Measurements from ENCODE around the gene VGLL2.

Gene VGLL2

GRCh38 chr6:117269638-117270054, 4.3 kb downstream of the VGLL2 start:
- Histone ChIP-seq H3F3A (ENCODE audit: insufficient read depth) (no peaks in the 10 kb centered on the region), H3K4me3 (ENCODE audit: insufficient read depth, low read length, poor library complexity, severe bottlenecking) (no peak overlapping the region), H3K9ac (ENCODE audit: low read length) (no peak overlapping the region), H3K27me3 (ENCODE audit: low read length) (no peaks in the 10 kb centered on the region), H3K79me2 (ENCODE audit: insufficient read depth, low read length) (no peaks in the 10 kb centered on the region), H2AFZ (ENCODE audit: low read depth, low read length, severe bottlenecking) (no peak overlapping the region), H3K9me3 (ENCODE audit: insufficient read depth, low read length) (no peaks in the 10 kb centered on the region), H3K36me3 (ENCODE audit: low read length) (no peaks in the 10 kb centered on the region), H3K27ac (ENCODE audit: low read depth, low read length) (no peak overlapping the region), H4K20me1 (ENCODE audit: low read depth, low read length) (no peaks in the 10 kb centered on the region), H3K9me2 (replicated peaks; ENCODE audit: insufficient read depth, low read length) (no peaks in the 10 kb centered on the region), H3K4me2 (ENCODE audit: low read depth, low read length, poor library complexity, severe bottlenecking) (no peak overlapping the region)
- no peak for TF ChIP-seq CTCF (IDR thresholded peaks at IDR 0.05; ENCODE audit: insufficient read depth, low read length, poor library complexity, severe bottlenecking)
- TF ChIP-seq EZH2phosphoT487 (conservative IDR thresholded peaks at IDR 0.05; ENCODE audit: low read length), result no peak

GRCh38 chr6:117270055-117270842, 4.9 kb downstream of the VGLL2 start:
- no peaks in the 10 kb centered on the region for H3K9me3 ChIP-seq (ENCODE audit: insufficient read depth, low read length)
- no peaks in the 10 kb centered on the region for H3K79me2 ChIP-seq (ENCODE audit: insufficient read depth, low read length)
- no peak overlapping the region for H3K27ac ChIP-seq (ENCODE audit: low read depth, low read length)
- H3K27me3 ChIP-seq (ENCODE audit: low read length), result no peaks in the 10 kb centered on the region
- no peak overlapping the region for H3K4me3 ChIP-seq (ENCODE audit: insufficient read depth, low read length, poor library complexity, severe bottlenecking)
- TF ChIP-seq CTCF (IDR thresholded peaks at IDR 0.05; ENCODE audit: insufficient read depth, low read length, poor library complexity, severe bottlenecking) (no peak), EZH2phosphoT487 (conservative IDR thresholded peaks at IDR 0.05; ENCODE audit: low read length) (no peak)
- no peaks in the 10 kb centered on the region for H4K20me1 ChIP-seq (ENCODE audit: low read depth, low read length)
- no peak overlapping the region for H2AFZ ChIP-seq (ENCODE audit: low read depth, low read length, severe bottlenecking)
- H3K9me2 ChIP-seq (replicated peaks; ENCODE audit: insufficient read depth, low read length), result no peaks in the 10 kb centered on the region
- no peaks in the 10 kb centered on the region for H3F3A ChIP-seq (ENCODE audit: insufficient read depth)
- no peaks in the 10 kb centered on the region for H3K36me3 ChIP-seq (ENCODE audit: low read length)
- H3K4me2 ChIP-seq (ENCODE audit: low read depth, low read length, poor library complexity, severe bottlenecking), result no peak overlapping the region
- H3K9ac ChIP-seq (ENCODE audit: low read length), result no peak overlapping the region

GRCh38 chr6:117270843-117271507, 5.6 kb downstream of the VGLL2 start:
- H3K9me2 ChIP-seq (replicated peaks; ENCODE audit: insufficient read depth, low read length), result no peaks in the 10 kb centered on the region
- H2AFZ ChIP-seq (ENCODE audit: low read depth, low read length, severe bottlenecking), result no peak overlapping the region
- TF ChIP-seq EZH2phosphoT487 (conservative IDR thresholded peaks at IDR 0.05; ENCODE audit: low read length), result no peak
- TF ChIP-seq CTCF (IDR thresholded peaks at IDR 0.05; ENCODE audit: insufficient read depth, low read length, poor library complexity, severe bottlenecking), result no peak
- no peaks in the 10 kb centered on the region for H3F3A ChIP-seq (ENCODE audit: insufficient read depth)
- H3K27ac ChIP-seq (ENCODE audit: low read depth, low read length), result no peak overlapping the region
- H3K79me2 ChIP-seq (ENCODE audit: insufficient read depth, low read length), result no peaks in the 10 kb centered on the region
- H3K4me3 ChIP-seq (ENCODE audit: insufficient read depth, low read length, poor library complexity, severe bottlenecking), result no peak overlapping the region
- no peak overlapping the region for H3K9ac ChIP-seq (ENCODE audit: low read length)
- no peaks in the 10 kb centered on the region for H3K36me3 ChIP-seq (ENCODE audit: low read length)
- no peaks in the 10 kb centered on the region for H3K27me3 ChIP-seq (ENCODE audit: low read length)
- no peaks in the 10 kb centered on the region for H3K9me3 ChIP-seq (ENCODE audit: insufficient read depth, low read length)
- H4K20me1 ChIP-seq (ENCODE audit: low read depth, low read length), result no peaks in the 10 kb centered on the region
- H3K4me2 ChIP-seq (ENCODE audit: low read depth, low read length, poor library complexity, severe bottlenecking), result no peak overlapping the region
